ENCODE results near the gene PTPRD. TPM values are rescaled to one million over a fixed set of nuclear protein-coding genes. Genes with fewer than 3 reads are reported as not detected.

PTPRD gene
- total and polyA plus RNA-seq, 2 of the 4 experiments (the other 2 are of a cell fraction), result 0.07 to 0.18 TPM

DNA sequence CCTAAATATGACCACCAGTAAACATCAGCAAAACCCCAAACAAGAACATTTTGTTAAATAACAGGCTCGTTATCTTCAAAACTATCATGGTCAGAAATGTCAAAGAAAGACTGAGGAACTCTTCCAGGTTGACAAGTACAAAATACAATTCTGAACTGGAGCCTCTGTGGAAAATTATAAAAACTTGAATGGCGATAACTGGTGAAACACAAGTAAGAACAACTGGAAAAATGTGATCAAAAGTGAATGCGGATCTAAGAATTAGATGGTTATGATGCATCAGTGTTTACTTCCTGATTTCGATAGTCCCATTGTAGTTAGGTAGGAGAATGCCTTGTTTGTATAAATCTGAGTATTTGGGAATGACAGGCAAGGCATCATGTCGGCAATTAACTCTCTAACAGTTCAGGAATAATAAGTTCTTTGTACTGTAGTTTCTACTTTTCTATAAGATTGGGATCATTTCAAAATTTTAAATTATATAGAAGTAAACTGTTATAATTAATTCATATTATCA is 2073.1 kb downstream of the PTPRD start:
- Histone ChIP-seq H3K56ac (ENCODE audit: extremely low read depth, insufficient read depth, low read length) (no peak overlapping the region), H3K4me2 (ENCODE audit: low read depth, low read length) (no peak overlapping the region), H3K27me3 (ENCODE audit: control insufficient read depth, insufficient read depth, low read length) (no peaks in the 10 kb centered on the region), H4K5ac (ENCODE audit: low read depth, low read length) (no peak overlapping the region), H4K20me1 (ENCODE audit: insufficient read depth, low read length) (no peaks in the 10 kb centered on the region), H3K9ac (ENCODE audit: low read depth, low read length) (no peak overlapping the region), H2BK120ac (ENCODE audit: low read depth, low read length) (no peak overlapping the region), H3K4me1 (ENCODE audit: control insufficient read depth, insufficient read depth, low read length) (no peaks in the 10 kb centered on the region), H3K4me3 (ENCODE audit: insufficient read depth, low read depth, low read length) (no peak overlapping the region), H2BK20ac (ENCODE audit: low read depth, low read length) (no peak overlapping the region), H3K36me3 (ENCODE audit: control insufficient read depth, insufficient read depth, low read length) (no peaks in the 10 kb centered on the region), H3K27ac (ENCODE audit: insufficient read depth, low read length) (no peak overlapping the region), H2AFZ (replicated peaks; ENCODE audit: low read length, poor library complexity) (no peak overlapping the region), H3K23ac (ENCODE audit: low read depth, low read length) (no peak overlapping the region), H3K14ac (replicated peaks; ENCODE audit: low read depth, low read length) (no peak overlapping the region), H3K9me3 (ENCODE audit: control insufficient read depth, insufficient read depth, low read length) (no peaks in the 10 kb centered on the region), H4K8ac (ENCODE audit: low read depth in 2 of 2, low read length in 2 of 2) (no peak overlapping the region), H3K79me1 (ENCODE audit: low read depth in 1 of 2, low read length in 2 of 2) (no peaks in the 10 kb centered on the region), H2AK5ac (ENCODE audit: low read depth, low read length) (no peak overlapping the region), H2AK9ac (replicated peaks; ENCODE audit: low read depth, low read length, poor library complexity) (no peak overlapping the region), H3K4ac (ENCODE audit: low read depth, low read length) (no peak overlapping the region), H3K9me1 (ENCODE audit: insufficient read depth, low read length) (no peaks in the 10 kb centered on the region), H3K18ac (ENCODE audit: low read depth, low read length) (no peak overlapping the region), H2BK15ac (ENCODE audit: low read depth, low read length) (no peak overlapping the region), H2BK5ac (ENCODE audit: low read depth, low read length, poor library complexity, severe bottlenecking) (no peak overlapping the region), H4K91ac (ENCODE audit: insufficient read depth, low read depth, low read length) (no peak overlapping the region)
- in situ Hi-C loops (cut with MboI; ENCODE audit: low sequenced_read_pairs), result no loop called here
- ChIA-PET CTCF (no interaction called here), POLR2A (ENCODE audit: unreplicated experiment) (no interaction called here)
- intact Hi-C loops (cut with micrococcal nuclease), result no loop called here
- WGBS, 2 experiments (ENCODE audit: extremely low coverage in 2 of 2, insufficient read length in 1 of 2), result 78% methylated on average over 2 of the region's 5 CpGs; no CpG with 5 or more reads in 1 of the 2 experiments
- DNase-seq (no peak), ATAC-seq (ENCODE audit: low read depth) (no peak)
- TF ChIP-seq RAD21 (IDR thresholded peaks at IDR 0.05; ENCODE audit: low read length), result no peak
- TF ChIP-seq RCOR1 (IDR thresholded peaks at IDR 0.05; ENCODE audit: insufficient replicate concordance, low read length), result no peak
- no peak for TF ChIP-seq POLR2A (IDR thresholded peaks at IDR 0.05; ENCODE audit: low read depth, low read length)
- TF ChIP-seq FOS (IDR thresholded peaks at IDR 0.05; ENCODE audit: low read depth, low read length), result no peak
- no peak for TF ChIP-seq MAZ (IDR thresholded peaks at IDR 0.05; ENCODE audit: borderline replicate concordance, low read depth, low read length)
- TF ChIP-seq MAFK (IDR thresholded peaks at IDR 0.05; ENCODE audit: low read depth, low read length), result no peak
- TF ChIP-seq CHD1 (IDR thresholded peaks at IDR 0.05; ENCODE audit: low read depth, low read length), result no peak
- TF ChIP-seq SMC3 (IDR thresholded peaks at IDR 0.05; ENCODE audit: low read depth, low read length), result no peak
- TF ChIP-seq, protein P1, sequence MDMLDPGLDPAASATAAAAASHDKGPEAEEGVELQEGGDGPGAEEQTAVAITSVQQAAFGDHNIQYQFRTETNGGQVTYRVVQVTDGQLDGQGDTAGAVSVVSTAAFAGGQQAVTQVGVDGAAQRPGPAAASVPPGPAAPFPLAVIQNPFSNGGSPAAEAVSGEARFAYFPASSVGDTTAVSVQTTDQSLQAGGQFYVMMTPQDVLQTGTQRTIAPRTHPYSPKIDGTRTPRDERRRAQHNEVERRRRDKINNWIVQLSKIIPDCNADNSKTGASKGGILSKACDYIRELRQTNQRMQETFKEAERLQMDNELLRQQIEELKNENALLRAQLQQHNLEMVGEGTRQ (IDR thresholded peaks at IDR 0.05; ENCODE audit: low read depth, low read length), result no peak
- TF ChIP-seq NFE2L2 (IDR thresholded peaks at IDR 0.05; ENCODE audit: low read depth, low read length), result no peak
- no peak for TF ChIP-seq RFX5 (IDR thresholded peaks at IDR 0.05; ENCODE audit: low read depth, low read length)
- dilution Hi-C loops (cut with HindIII; ENCODE audit: low sequenced_read_pairs, unreplicated experiment), result no loop called here
- no TSS peak for BruUV-seq (replicated peaks)
